DMS79 treated with DMSO at 0.1 percent for 48 hours (cell line): Measurements from ENCODE around the gene JSRP1.
A peak's percentile ranks its signal among the peaks of the same experiment; 100 is the strongest.

Experiments
- DNase-seq: peaks from one replicate; lab custom pipeline; 2025; lab: John Stamatoyannopoulos, UW

Gene JSRP1

DNA sequence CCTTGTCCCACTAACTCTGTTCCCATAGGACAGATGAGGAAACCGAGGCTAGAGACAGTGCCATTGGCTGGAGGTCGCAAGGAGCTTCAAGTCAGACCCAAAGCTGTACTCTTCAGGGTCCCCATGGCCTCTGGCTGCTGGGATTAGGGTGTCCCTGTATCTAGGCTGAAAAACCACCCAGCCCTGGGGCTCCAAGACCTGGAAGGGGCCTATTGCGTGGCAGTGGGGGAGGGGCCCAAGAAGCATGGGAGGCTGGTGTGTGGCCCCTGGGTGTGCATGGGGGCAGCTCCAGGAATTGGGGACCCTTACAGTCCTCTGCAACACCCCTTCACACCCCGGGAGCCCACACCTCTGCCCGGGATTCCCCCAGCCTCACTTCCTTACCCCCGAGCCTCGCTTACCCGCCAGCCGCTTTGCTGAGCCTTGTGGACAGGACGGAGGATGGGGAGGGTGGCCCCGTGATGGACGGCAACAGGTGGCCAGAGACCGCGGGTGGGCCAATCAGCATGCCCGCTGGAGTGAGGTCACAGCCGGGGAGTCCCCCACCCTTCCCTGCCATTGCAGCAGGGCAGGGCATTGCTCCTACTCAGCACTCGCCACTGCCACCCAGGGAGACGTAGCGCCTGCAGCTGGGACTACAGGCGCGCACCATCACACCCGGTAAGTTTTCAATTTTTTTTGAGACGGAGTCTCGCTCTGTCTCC lies at the start of gene JSRP1:
Gene JSRP1 (minus strand): TSS at position 436 of the 704 bp plus-strand sequence. CDS start 1,103 bp downstream, outside the sequence.
- DNase-seq = no peak

GRCh38 chr19:2305452-2306280 lies 49.4 kb upstream of the JSRP1 start:
- DNase-seq = no peak

DNA sequence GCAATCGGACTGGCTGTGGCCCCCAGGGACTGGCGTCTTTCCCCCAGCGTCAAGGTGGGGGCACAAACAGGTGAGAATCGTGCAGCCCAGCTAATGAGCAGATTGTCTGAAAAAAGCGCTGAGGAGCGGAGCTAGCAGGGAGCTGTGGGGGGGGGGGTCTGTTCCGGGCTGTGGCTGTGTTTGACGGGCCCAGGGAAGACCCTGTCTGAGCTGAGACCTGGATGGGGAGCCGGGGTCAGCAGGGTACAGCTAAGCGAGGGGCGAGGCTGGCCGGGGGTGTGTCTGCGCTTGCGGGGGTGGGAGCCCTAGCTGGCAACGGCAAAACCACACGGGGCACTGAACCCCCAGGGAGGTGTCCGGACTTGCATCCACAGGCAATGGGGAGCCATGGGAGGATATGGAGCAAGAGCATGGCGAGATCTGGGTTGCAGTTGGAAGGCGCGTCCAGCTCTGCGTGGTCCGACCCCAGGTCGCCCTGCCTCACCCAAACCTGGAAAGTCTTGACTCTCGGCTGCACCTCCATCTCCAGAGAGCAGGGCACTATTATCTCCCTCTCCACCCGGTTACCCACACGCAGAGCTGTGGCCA lies 47.1 kb upstream of the JSRP1 start:
- no peak for DNase-seq

DNA sequence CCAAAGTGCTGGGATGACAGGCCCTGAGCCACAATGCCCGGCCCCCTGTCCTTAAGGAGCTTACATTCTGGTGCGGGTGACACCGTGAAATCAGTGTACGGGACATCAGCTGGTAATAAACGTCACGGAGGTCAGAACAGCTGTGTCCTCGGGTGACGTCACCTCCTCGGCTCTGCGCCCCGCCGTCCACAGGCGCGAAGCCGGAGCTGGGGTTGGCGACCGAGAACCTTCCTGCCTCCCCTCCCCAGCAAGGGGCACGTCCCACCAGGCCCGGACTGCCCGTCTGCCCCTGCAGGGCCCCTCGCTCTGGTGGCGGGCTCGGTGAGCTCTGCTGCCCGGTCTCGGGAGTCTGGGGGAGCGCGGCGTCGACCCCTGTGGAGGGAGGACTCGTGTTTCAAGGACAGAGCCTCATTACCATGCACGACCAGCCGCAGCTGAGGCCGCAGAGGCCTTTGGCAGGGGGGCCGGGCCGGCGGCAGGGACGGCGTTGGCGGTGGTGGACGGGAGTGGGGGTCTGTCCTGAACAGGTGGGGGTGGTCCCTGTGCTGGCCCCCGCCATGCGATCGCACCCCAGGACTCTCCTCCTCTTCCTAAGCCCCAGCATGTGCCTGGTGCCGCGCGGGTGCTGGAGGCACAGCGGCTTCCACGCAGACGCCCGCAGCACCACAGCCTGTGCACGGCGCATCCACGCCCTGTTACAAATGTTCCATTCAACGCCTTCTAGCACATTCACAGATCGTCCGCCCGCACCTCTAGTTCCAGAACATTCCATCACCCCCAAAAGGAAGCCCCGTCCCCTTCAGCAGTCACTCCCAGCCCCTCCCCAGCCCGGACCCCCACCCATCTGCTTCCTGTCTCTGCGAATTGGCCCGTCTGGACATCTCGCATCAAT lies 46.3 kb upstream of the JSRP1 start:
- DNase-seq = no peak

DNA sequence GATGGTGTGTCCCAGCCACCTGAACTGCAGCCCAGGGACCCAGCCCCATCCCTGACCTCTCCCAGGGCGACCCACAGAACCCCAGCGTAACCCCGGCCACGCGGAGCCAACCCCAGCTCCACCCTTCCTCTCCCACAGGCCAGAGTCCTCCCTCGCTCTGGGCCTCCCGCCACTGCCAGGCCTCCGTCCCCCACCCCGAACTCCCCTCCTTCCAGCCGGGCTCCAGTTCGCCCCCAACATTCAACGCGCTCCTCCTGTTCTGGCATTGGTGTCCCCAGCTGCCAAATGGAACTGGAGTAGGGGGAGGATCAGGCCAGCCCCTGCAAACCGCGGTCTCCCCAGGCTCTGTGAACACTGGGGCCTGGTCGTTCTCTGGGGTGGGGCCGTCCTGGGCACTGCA lies 44.3 kb upstream of the JSRP1 start:
- no peak for DNase-seq

DNA sequence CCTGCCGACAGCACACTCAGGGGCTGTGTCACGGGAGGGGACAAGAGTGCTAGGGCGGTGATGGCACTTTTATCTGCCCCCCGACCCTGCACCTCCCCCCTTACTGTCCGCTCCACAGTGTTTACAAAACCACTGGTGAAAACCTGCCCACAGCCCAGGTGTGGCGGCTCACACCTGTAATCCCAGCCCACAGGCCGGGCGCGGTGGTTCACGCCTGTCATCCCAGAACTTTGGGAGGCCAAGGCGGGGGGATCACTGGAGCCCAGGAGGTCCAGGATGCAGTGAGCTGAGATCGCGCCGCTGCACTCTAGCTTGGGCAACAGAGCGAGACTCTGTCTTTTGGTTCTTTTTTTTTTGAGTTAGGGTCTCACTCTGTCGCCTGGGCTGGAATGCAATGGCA lies 39.9 kb upstream of the JSRP1 start:
- no peak for DNase-seq

DNA sequence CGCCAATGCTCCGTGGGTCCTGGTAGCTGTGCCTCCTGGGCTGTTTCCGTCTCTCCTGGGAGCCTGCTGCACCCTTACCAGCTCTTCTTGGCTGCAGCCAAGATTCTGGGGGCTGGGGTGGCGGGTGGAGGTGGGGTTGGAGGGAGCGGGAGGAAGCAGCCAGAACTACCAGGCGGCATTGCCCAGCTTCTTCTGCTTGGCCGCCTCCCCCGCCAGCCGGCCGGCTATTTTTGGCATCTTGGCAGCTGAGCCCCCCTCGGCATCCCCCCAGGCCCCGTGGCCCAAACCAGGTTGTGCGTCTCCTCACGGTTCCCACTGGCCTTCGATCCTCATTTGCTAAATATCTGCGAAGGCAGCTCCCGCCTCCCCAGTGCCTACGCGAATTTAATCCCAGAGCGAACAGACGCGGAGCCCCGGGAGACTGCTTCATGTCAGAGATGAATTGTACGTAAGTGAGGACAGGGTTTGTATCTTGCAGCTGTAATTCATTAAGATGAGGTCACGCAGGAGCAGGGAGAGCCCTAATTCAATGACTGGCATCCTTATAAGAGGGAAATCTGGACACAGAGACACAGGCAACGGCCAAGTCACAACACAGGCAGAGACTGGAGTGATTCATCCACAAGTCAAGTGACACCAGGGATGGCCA lies 38.6 kb upstream of the JSRP1 start:
- no peak for DNase-seq

DNA sequence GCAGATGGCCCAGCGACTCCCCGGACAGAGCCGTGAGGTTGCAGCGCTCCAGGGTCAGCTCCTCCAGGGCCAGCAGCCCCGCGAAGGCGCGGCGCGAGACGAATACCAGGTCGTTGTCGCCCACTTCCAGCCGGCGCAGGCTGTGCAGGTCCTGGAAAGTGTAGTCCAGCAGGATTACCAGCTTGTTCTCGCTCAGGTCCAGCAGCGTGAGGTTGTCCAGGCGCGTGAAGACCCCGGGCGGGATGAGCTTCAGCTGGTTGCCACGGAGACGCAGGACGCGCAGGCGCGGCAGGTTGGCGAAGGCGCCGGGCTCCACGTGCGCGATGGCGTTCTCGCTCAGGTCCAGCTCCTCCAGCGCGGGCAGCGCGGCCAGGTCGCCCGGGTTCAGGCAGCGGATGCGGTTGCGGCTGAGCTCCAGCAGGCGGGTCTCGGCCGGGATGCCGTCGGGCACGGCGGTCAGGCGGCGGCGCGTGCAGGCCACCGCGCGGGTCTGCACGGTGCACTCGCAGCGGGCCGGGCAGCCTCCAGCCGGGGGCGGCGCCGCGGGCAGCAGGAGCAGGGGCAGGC lies 35.1 kb upstream of the JSRP1 start:
- DNase-seq = peak; percentile 50

DNA sequence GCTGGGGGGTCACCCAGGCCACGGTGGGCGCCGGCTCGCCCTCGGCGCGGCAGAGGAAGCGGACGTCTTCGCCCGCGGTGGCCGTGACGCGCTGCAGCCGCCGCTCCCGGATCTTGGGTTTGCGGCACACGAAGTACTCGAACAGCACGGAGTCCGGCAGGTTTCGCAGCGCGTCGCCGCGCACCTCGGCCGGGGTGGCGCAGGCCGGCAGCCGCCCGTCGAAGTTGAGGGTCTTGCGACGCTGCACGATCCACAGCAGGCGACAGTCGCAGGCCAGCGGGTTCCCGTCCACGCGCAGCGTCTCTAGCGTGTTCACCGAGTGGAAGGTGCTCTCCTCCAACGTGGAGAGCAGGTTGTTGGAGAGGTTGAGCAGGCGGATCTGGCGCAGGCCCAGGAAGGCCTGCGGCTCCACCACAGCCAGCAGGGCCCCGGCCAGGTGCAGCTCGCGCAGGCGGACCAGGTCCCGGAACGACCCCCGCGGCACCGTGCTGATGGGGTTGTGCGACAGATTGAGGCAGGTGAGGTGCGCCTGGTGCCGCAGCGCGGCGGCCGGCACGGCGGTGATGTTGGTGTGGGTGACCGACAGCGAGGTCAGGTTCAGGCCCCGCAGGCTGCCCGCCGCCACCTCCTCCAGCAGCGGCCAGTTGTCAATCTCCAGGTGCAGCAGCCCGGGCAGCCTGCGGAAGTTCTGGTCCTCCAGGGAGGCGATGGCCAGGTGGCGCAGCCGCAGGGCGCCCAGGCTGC lies 34.4 kb upstream of the JSRP1 start:
- DNase-seq = peak; percentile 45

DNA sequence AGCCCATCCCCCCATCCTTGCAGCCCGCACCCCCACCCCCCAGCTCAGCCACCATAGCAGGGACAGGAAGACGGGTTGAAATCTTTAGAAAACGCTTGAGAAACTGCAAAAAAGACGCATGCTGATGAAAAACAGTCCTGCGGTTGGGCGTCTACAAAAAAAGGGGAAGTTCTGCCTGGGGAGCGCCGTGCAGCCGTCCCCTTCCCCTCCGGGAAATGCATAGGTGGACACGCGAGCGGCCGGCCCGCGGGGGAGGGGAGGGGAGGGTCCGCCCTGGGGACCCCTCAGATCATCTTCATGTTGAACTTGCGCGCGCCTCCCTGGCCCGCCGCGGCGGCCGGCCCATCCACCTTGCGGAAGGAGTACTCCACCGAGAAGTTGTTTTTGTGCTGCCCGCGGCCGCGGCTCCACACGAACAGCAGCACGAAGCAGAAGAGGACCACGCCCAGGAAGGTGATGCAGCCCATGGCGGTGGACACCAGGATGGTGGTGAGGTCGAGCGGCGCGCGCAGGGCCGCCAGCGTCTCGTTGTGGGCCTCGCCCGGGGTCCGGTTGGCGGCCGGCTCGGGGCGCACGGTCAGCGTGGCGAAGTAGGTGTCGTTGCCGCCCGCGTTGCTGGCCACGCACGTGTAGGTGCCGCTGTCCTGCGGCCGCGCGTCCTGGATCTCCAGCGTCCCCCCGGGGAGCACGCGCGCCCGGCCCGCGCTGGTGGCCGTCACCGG lies 33.7 kb upstream of the JSRP1 start:
- peak; percentile 9 for DNase-seq

DNA sequence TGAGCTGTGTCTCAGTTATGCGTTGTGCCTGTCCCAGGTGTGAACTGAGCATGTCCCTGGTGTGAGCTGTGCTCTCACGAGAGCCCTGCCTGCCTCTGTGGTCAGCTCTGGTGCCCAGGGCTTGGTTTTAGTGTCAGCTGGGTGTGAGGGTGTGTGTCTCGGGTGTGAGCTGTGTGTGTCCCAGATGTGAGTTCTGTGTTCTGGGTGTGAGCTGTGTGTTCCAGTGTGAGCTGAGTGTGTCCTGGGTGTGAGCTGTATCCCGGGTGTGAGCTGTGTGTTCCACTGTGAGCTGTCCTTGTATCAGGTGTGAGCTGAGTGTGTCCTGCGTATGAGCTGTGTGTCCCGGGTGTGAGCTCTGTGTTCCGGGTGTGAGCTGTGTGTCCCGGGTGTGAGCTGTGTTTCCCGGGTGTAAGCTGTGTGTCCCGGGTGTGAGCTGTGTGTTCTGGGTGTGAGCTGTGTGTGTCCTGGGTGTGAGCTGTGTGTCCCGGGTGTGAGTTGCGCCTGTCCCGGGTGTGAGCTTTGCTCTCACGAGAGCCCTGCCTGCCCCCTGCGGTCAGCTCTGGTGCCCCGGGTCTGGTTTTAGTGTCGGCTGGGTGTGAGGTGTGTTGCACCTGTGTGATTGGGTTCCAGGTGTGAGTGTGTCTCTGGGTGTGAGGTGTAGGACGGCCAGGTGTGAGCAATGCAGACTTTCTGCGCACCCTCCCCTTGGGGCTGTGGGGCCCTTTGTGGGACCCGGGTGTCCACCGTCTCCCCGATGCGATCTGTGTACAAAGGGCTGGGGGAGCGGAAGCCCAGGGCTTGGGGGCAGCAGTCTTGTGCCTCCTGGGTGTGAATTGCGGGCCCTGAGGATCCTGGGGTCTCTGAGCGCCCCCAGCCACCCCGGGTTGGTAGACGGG lies 32.8 kb upstream of the JSRP1 start:
- no peak for DNase-seq

DNA sequence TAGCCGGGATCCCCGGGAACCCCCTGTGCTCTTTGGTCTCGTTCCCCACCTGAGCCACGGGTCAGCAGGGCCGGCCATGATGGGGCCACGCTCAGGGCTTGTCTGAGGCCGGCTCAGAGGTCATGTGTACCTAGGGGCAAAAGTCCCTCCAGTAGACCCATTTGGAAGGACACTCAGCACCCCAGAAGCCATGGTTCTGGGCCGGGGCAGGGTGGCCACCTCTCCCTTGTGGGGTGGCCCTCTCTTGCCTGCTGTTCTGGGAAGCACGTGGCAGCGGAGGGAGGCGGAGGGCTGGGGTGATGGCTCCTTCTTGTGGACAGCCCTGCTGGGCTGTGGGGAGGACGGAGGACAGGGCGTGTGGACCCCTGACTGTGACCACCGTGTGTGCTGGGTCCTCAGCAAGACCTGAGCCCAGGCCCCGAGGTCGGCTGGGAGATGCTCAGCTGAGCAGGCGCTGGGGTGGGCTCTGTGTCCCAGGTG lies 32.2 kb upstream of the JSRP1 start:
- DNase-seq = no peak

DNA sequence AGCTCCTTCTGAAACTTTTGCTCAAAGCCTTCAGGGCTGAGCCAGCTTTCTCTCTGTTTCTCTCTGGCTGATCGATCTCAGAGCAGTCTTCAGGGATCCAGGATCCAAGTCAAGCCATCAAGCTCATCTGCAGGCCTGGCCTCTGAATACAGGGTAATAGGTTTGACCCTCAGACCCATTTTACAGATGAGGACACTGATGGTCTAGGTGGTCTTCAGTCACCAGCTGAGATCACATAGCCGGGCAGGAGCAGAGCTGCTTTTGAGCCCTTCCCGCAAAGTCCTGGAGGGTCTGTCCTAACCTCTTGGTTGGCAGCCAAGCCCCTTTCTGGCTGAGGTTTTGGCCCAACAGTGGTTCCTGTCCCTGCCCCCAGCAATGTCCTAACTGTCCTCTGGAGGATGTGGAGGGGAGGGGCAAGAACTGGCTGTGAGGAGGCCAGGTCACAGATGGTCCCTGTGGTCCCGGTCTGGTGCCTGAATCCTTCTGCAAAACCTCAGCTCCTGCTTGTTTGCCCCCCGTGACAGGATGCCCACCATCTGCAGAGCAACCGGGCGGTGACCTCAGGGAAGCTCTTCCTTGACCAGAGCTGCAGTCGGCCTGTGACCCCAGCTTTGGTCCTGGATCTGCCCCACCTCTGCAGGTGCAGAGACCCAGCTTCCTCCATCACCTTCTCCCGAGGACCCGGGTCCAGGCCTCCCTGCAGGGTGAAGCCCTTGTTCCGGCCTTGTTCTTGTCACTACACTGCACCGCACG lies 31.5 kb upstream of the JSRP1 start:
- DNase-seq = no peak

- DNase-seq = no peak
Observed at GRCh38 chr19:2286402-2287140, 30.4 kb upstream of the JSRP1 start.

GRCh38 chr19:2283835-2284507 lies 27.8 kb upstream of the JSRP1 start:
- no peak for DNase-seq

GRCh38 chr19:2282862-2283237 lies 26.6 kb upstream of the JSRP1 start:
- DNase-seq = no peak
